HL-60 (cell line): ENCODE measurements around the gene IGFBP7.

ENCODE experiments used
- CTCF ChIP-seq: IDR thresholded peaks from one replicate; pipeline ENCODE4 v1.5.1; 2011; ENCODE audit warnings: low read length, control low read depth, inconsistent platforms; ENCODE audit not compliant: insufficient read depth
- GABPA ChIP-seq: IDR thresholded peaks from 2 replicates; pipeline ENCODE4 v1.6.1; 2012; ENCODE audit warnings: low read depth
- POLR2AphosphoS5 ChIP-seq: IDR thresholded peaks from 2 replicates; pipeline ENCODE4 v1.6.1; 2012; ENCODE audit warnings: low read depth
- REST ChIP-seq: IDR thresholded peaks from 2 replicates; pipeline ENCODE4 v1.6.1; 2012; ENCODE audit warnings: low read depth; ENCODE audit not compliant: insufficient replicate concordance
- SPI1 ChIP-seq: IDR thresholded peaks from 2 replicates; pipeline ENCODE4 v1.6.1; 2012; ENCODE audit warnings: low read depth, mild to moderate bottlenecking, borderline replicate concordance

GRCh38 chr4:57044996-57045395 lies 65.2 kb downstream of the IGFBP7 start:
- TF ChIP-seq CTCF (no peak), SPI1 (no peak), POLR2AphosphoS5 (no peak), GABPA (no peak), REST (no peak)
